BE2C (cell line): Measurements from ENCODE around the gene DNAAF9.

Experiments
- DNase-seq: peaks from one replicate; pipeline ENCODE4 v3.0.0-alpha.2; 2020
- H3K27me3 ChIP-seq: fragments of 250-450 bp; sonication (Bioruptor Pico); 2 replicates; pipeline ENCODE4 v1.5.1; 2020; ENCODE audit warnings: mild to moderate bottlenecking
- H3K36me3 ChIP-seq: fragments of 250-450 bp; sonication (Bioruptor Pico); 2 replicates; pipeline ENCODE4 v1.5.1; 2020; ENCODE audit warnings: mild to moderate bottlenecking
- H3K4me1 ChIP-seq: fragments of 250-450 bp; sonication (Bioruptor Pico); 2 replicates; pipeline ENCODE4 v1.5.1; 2020
- H3K4me3 ChIP-seq: 2 replicates; pipeline ENCODE4 v1.5.1; 2011; ENCODE audit warnings: low read depth, low read length
- H3K9me3 ChIP-seq: fragments of 250-450 bp; sonication (Bioruptor Pico); 2 replicates; pipeline ENCODE4 v1.5.1; 2020
- TF ChIP-seq, protein P1 (sequence below): IDR thresholded peaks from 2 replicates; pipeline ENCODE4 v1.5.1; 2012; ENCODE audit warnings: mild to moderate bottlenecking, low read depth, low read length

The DNAAF9 gene

GRCh38 chr20:3377644-3378043 lies 29.8 kb downstream of the DNAAF9 start:
- Histone ChIP-seq H3K27me3 (no peaks in the 10 kb centered on the region), H3K9me3 (no peaks in the 10 kb centered on the region), H3K36me3 (peaks cover 9% of the 10 kb centered on the region), H3K4me1 (no peaks in the 10 kb centered on the region), H3K4me3 (no peak overlapping the region)
- TF ChIP-seq, protein P1, sequence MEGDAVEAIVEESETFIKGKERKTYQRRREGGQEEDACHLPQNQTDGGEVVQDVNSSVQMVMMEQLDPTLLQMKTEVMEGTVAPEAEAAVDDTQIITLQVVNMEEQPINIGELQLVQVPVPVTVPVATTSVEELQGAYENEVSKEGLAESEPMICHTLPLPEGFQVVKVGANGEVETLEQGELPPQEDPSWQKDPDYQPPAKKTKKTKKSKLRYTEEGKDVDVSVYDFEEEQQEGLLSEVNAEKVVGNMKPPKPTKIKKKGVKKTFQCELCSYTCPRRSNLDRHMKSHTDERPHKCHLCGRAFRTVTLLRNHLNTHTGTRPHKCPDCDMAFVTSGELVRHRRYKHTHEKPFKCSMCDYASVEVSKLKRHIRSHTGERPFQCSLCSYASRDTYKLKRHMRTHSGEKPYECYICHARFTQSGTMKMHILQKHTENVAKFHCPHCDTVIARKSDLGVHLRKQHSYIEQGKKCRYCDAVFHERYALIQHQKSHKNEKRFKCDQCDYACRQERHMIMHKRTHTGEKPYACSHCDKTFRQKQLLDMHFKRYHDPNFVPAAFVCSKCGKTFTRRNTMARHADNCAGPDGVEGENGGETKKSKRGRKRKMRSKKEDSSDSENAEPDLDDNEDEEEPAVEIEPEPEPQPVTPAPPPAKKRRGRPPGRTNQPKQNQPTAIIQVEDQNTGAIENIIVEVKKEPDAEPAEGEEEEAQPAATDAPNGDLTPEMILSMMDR, result no peak
- no peak for DNase-seq

- Histone ChIP-seq H3K27me3 (no peaks in the 10 kb centered on the region), H3K36me3 (peaks cover 9% of the 10 kb centered on the region), H3K9me3 (no peaks in the 10 kb centered on the region), H3K4me3 (no peak overlapping the region), H3K4me1 (no peaks in the 10 kb centered on the region)
- DNase-seq, result no peak
- TF ChIP-seq, protein P1, result no peak
Observed at GRCh38 chr20:3374296-3374695, 33.2 kb downstream of the DNAAF9 start.

DNA sequence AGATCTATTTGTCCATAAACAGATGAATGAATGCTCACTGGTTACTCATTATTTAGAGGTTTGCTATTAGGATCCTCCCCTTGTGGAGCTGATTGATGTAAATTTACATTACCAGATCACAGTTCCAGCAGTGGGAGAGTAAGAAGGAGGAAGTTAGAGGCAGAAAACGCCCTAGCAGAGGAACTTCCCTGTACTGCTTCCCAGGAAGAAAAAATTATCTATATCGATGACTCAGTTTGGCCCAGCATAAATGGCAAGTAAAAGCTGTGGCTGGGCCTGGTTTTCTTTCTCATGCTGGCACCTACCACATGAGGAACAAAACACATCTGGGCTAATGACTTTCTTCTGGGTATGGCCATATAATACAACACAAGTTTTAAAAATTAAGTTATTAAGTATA lies 35.7 kb downstream of the DNAAF9 start:
- H3K27me3 ChIP-seq, result no peaks in the 10 kb centered on the region
- TF ChIP-seq, protein P1, result no peak
- H3K4me3 ChIP-seq, result no peak overlapping the region
- no peaks in the 10 kb centered on the region for H3K4me1 ChIP-seq
- no peak for DNase-seq
- H3K9me3 ChIP-seq, result no peaks in the 10 kb centered on the region
- peaks cover 9% of the 10 kb centered on the region for H3K36me3 ChIP-seq

DNA sequence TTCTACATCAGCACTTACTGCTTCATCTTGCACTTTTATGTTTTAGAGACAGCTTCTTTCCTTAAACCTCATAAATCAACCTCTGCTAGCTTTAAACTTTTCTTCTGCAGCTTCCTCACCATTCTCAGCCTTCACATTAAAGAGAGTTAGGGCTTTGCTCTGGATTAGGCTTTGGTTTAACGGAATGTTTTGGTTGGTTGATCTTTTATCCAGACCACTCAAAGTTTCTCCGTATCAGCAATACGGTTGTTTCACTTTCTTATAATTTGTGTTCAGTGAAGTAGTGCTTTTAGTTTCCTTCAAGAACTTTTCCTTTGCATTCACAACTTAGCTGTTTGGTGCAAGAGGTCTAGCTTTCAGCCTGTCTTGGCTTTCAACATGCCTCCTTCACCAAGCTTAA lies 40.4 kb downstream of the DNAAF9 start:
- Histone ChIP-seq H3K4me3 (no peak overlapping the region), H3K9me3 (no peaks in the 10 kb centered on the region), H3K27me3 (no peaks in the 10 kb centered on the region), H3K4me1 (no peaks in the 10 kb centered on the region), H3K36me3 (no peaks in the 10 kb centered on the region; the same call in none of the 2 replicates)
- TF ChIP-seq, protein P1, result no peak
- no peak for DNase-seq

DNA sequence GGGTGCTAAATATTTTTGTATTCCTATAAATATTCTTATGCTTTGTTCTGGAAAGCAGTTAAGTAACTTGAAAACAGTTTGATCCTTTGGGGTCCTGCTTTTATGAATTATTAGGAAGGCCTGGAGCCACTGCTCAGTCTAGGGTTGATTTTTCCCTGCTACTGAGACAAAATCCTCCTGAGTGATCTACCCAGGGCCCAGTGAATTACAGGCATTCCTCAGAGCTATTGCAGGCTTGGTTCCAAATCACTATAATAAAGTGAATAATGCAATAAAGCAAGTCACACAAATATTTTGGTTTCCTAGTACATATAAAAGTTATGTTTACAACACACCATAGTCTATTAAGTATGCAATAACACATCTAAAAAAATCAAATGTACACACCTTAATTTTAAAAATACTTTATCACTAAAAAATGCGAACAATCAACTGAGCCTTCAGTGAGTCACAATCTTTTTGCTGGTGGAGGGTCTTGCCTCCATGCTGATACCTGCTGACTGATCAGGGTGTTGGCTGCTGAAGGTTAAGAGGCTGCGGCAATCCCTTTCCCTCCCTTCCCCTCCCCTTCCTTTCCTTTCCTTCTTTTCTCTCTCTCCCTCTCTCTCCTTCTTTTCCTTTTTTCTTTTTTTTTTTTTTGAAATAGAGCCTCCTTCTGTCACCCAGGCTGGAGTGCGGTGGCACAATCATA lies 43.0 kb downstream of the DNAAF9 start:
- TF ChIP-seq, protein P1, result no peak
- H3K36me3 ChIP-seq, result no peaks in the 10 kb centered on the region; the same call in none of the 2 replicates
- no peak overlapping the region for H3K4me3 ChIP-seq
- H3K4me1 ChIP-seq, result no peaks in the 10 kb centered on the region
- no peaks in the 10 kb centered on the region for H3K27me3 ChIP-seq
- H3K9me3 ChIP-seq, result no peaks in the 10 kb centered on the region
- DNase-seq, result no peak

- H3K9me3 ChIP-seq, result no peaks in the 10 kb centered on the region
- H3K36me3 ChIP-seq, result no peaks in the 10 kb centered on the region; the same call in 1 of the 2 replicates
- H3K4me3 ChIP-seq, result no peak overlapping the region
- no peaks in the 10 kb centered on the region for H3K4me1 ChIP-seq
- TF ChIP-seq, protein P1, result no peak
- no peak for DNase-seq
- H3K27me3 ChIP-seq, result no peaks in the 10 kb centered on the region
Observed at GRCh38 chr20:3360752-3361151, 46.7 kb downstream of the DNAAF9 start.
